Vagina (tissue), 2 donors: Measurements from ENCODE around the gene RAB19. TPM values are rescaled to one million over a fixed set of nuclear protein-coding genes. Genes with fewer than 3 reads are reported as not detected.

ENCODE experiments used
- DNase-seq, 2 donors: peaks; one replicate each; pipeline ENCODE4 v3.0.0-alpha.2; 2017; ENCODE audit errors: extremely low spot score in 2 of 2
- H3K27ac ChIP-seq: fragments of 200-600 bp; sonication (generic); one replicate; pipeline ENCODE4 v1.5.1; 2019
- H3K27me3 ChIP-seq: fragments of 200-600 bp; sonication (generic); one replicate; pipeline ENCODE4 v1.5.1; 2019
- H3K36me3 ChIP-seq, 2 donors: fragments of 200-600 bp; sonication (generic); one replicate each; pipeline ENCODE4 v1.5.1; 2017 to 2019
- H3K4me1 ChIP-seq: fragments of 200-600 bp; sonication (generic); one replicate; pipeline ENCODE4 v1.5.1; 2019
- H3K4me3 ChIP-seq, 2 donors: fragments of 200-600 bp; sonication (generic); 1 replicate in 1 of 2; 2 replicates in 1 of 2; pipeline ENCODE4 v1.5.1; 2016 to 2019
- H3K9me3 ChIP-seq: fragments of 200-600 bp; sonication (generic); one replicate; pipeline ENCODE4 v1.5.1; 2019
- POLR2A ChIP-seq, 2 donors: fragments of 450-650 bp; IDR thresholded peaks; one replicate each; pipeline ENCODE4 v1.6.1; 2017; ENCODE audit warnings: antibody characterized with exemption in 2 of 2, mild to moderate bottlenecking in 2 of 2, moderate library complexity in 2 of 2
- POLR2AphosphoS5 ChIP-seq, 2 donors: sonication (generic); formaldehyde crosslinking; IDR thresholded peaks; one replicate each; pipeline ENCODE4 v1.9.0; 2017; ENCODE audit warnings: antibody characterized with exemption in 2 of 2, mild to moderate bottlenecking in 2 of 2, low read depth in 1 of 2; ENCODE audit not compliant: insufficient read depth in 1 of 2
- intact Hi-C: fragments of 100-400 bp; cut with DNase I; formaldehyde crosslinking; loops from one replicate; pipeline ENCODE4 v1.15.1; 2023
- total RNA-seq: library from RNA; depleted of rRNA; stranded (reverse); fragments of >200 nt; gene quantifications from one replicate; pipeline ENCODE4 v1.2.3, GENCODE V29; 2016
- TF ChIP-seq, protein P1 (sequence below), 3 experiments: fragments of 450-650 bp in 2 of 3; fragments of 200-600 bp in 1 of 3; sonication (generic) in 1 of 3; IDR thresholded peaks; one replicate each; pipeline ENCODE4 v1.5.1; 2017 to 2019; ENCODE audit warnings: antibody characterized with exemption in 3 of 3, mild to moderate bottlenecking in 2 of 3, moderate library complexity in 2 of 3

The RAB19 gene
- total RNA-seq, 1 donor from 2014 or later = not detected

DNA sequence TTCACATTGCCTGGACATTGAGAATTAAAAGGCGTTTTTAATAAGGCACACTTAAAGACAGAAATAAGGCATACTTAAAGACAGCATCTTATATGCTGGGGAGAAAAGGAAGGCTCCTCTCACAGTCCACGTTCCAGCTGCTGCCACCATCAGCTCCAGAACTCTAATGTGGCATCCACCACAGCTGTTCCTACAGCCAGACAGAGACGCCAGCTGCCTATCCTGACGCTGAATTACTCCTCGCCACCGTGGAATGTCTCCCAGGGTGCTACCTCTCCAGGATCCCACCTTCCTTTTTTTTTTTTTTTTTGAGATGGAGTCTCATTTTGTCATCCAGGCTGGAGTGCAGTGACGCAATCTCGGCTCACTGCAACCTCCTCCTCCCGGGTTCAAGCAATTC lies 36.3 kb upstream of the RAB19 start:
- no peak overlapping the region for H3K27ac ChIP-seq
- intact Hi-C loops = no loop called here
- TF ChIP-seq POLR2A (IDR thresholded peaks at IDR 0.05) (no peak), POLR2AphosphoS5 (IDR thresholded peaks at IDR 0.05; ENCODE audit: insufficient read depth in 1 of 2, low read depth in 1 of 2) (no peak)
- TF ChIP-seq, protein P1, sequence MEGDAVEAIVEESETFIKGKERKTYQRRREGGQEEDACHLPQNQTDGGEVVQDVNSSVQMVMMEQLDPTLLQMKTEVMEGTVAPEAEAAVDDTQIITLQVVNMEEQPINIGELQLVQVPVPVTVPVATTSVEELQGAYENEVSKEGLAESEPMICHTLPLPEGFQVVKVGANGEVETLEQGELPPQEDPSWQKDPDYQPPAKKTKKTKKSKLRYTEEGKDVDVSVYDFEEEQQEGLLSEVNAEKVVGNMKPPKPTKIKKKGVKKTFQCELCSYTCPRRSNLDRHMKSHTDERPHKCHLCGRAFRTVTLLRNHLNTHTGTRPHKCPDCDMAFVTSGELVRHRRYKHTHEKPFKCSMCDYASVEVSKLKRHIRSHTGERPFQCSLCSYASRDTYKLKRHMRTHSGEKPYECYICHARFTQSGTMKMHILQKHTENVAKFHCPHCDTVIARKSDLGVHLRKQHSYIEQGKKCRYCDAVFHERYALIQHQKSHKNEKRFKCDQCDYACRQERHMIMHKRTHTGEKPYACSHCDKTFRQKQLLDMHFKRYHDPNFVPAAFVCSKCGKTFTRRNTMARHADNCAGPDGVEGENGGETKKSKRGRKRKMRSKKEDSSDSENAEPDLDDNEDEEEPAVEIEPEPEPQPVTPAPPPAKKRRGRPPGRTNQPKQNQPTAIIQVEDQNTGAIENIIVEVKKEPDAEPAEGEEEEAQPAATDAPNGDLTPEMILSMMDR (IDR thresholded peaks at IDR 0.05) = no peak
- DNase-seq = no peak
- H3K4me3 ChIP-seq = no peak overlapping the region
- H3K27me3 ChIP-seq = no peaks in the 10 kb centered on the region
- H3K9me3 ChIP-seq = no peaks in the 10 kb centered on the region
- no peaks in the 10 kb centered on the region for H3K4me1 ChIP-seq
- peaks cover 0 to 22% of the 10 kb centered on the region in 2 donors for H3K36me3 ChIP-seq

DNA sequence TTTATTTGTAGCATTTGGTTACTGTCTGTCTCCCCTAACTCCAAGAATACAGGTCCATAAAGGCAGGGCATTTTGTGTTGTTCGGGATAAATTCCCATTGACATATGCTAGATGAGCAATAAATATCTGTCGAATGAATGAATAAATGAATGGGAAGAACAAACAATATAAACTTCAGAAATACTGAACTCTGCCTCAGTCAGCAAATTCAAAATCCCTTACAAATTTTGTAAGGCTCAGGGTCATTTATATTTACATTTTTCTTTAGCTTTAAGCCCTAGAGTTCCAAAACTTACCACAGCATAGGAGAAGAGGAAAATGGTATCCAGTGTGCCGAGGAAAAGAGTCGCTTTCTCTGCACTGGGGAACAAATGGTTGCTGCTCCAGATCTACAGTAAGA lies 34.6 kb upstream of the RAB19 start:
- Histone ChIP-seq H3K36me3 (peaks cover 0 to 17% of the 10 kb centered on the region in 2 donors), H3K4me3 (no peak overlapping the region), H3K9me3 (no peaks in the 10 kb centered on the region), H3K4me1 (no peaks in the 10 kb centered on the region), H3K27ac (no peak overlapping the region), H3K27me3 (no peaks in the 10 kb centered on the region)
- intact Hi-C loops = no loop called here
- no peak for DNase-seq
- TF ChIP-seq POLR2AphosphoS5 (IDR thresholded peaks at IDR 0.05; ENCODE audit: insufficient read depth in 1 of 2, low read depth in 1 of 2) (no peak), POLR2A (IDR thresholded peaks at IDR 0.05) (no peak)
- TF ChIP-seq, protein P1 (IDR thresholded peaks at IDR 0.05) = no peak

DNA sequence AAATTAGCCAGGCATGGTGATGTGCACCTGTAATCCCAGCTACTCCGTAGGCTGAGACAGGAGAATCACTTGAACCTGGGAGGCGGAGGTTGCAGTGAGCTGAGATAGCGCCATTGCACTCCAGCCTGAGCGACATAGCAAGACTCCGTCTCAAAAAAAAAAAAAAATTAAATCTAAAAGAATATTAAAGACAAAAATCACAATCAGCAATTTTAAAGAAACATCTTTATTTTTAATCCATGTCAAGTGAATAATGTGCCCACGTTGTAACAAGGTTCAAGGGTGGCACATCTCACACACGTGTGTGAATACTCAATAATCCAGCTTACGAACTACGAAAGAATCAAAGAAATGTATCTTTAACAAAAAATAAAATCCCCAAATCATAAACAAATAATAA lies 28.5 kb upstream of the RAB19 start:
- H3K4me3 ChIP-seq = no peak overlapping the region
- DNase-seq = no peak
- TF ChIP-seq POLR2AphosphoS5 (IDR thresholded peaks at IDR 0.05; ENCODE audit: insufficient read depth in 1 of 2, low read depth in 1 of 2) (no peak), POLR2A (IDR thresholded peaks at IDR 0.05) (no peak)
- TF ChIP-seq, protein P1 (IDR thresholded peaks at IDR 0.05) = no peak
- peaks cover 0 to 21% of the 10 kb centered on the region in 2 donors for H3K36me3 ChIP-seq
- intact Hi-C loops = no loop called here
- H3K9me3 ChIP-seq = no peaks in the 10 kb centered on the region
- H3K4me1 ChIP-seq = no peaks in the 10 kb centered on the region
- H3K27me3 ChIP-seq = no peaks in the 10 kb centered on the region
- H3K27ac ChIP-seq = no peak overlapping the region

DNA sequence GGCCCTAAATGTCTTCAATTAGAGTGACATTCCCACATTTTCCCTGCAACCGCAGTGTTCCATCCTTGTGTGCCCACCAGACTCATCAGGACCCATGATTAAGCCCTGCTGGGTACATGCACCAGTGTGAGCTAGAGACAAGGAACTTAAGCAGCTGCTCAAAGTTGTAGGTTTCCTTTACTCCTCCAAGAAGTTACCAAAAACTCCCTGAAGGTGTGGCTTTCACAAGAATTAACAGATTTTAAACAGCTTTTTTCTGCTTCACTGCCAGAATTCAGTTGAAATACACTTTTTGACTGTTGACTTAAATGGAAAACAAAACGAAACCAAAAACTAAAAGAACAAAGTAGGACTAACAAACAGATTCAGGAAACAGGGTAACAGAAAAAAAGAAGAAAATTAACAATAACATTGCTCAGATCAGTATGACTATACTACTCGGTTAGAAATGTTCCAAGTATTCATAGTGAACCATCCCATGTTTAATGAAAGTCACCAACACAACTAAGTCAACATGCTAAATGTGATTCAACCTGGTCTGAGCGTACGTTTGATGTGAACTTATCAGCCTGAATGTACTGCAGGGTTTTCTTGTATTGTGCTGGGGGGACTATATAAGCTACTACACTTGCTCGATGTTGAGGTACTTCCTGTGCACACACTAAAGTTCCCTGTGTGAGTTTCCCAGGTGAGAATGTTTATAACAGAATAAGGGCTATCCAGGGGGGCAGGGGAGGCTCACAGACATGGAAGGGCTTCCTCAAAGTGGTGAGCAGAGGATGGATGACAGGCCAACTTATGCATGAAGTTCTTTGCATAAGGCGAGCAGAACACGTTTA lies 27.7 kb upstream of the RAB19 start:
- H3K4me1 ChIP-seq = no peaks in the 10 kb centered on the region
- H3K4me3 ChIP-seq = no peak overlapping the region
- no peaks in the 10 kb centered on the region for H3K9me3 ChIP-seq
- intact Hi-C loops = no loop called here
- peaks cover 0 to 24% of the 10 kb centered on the region in 2 donors for H3K36me3 ChIP-seq
- no peak overlapping the region for H3K27ac ChIP-seq
- no peak for TF ChIP-seq POLR2AphosphoS5 (IDR thresholded peaks at IDR 0.05; ENCODE audit: insufficient read depth in 1 of 2, low read depth in 1 of 2)
- TF ChIP-seq, protein P1 (IDR thresholded peaks at IDR 0.05) = no peak
- TF ChIP-seq POLR2A (IDR thresholded peaks at IDR 0.05) = no peak
- DNase-seq = no peak
- H3K27me3 ChIP-seq = no peaks in the 10 kb centered on the region
